ENCODE measurements around the gene NCKAP5.

GRCh38 chr2:133433455-133434451 lies 134.5 kb downstream of the NCKAP5 start:
- TF ChIP-seq CTCF (IDR thresholded peaks at IDR 0.05; ENCODE audit: low read depth, low read length): no peak
- TF ChIP-seq POLR2A (IDR thresholded peaks at IDR 0.05; ENCODE audit: extremely low read depth, insufficient read length): no peak
- TF ChIP-seq MYC (IDR thresholded peaks at IDR 0.05; ENCODE audit: low read depth, low read length): no peak
- TF ChIP-seq, protein P1, sequence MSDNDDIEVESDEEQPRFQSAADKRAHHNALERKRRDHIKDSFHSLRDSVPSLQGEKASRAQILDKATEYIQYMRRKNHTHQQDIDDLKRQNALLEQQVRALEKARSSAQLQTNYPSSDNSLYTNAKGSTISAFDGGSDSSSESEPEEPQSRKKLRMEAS (IDR thresholded peaks at IDR 0.05; ENCODE audit: low read depth, low read length): no peak

Data from NB4 (cell line).